GM12878 (cell line): Measurements from ENCODE around the gene USP35.

ENCODE experiments used
- BACH1 ChIP-seq: fragments of 450-650 bp; IDR thresholded peaks from 2 replicates; pipeline ENCODE4 v1.6.1; 2017; ENCODE audit warnings: mild to moderate bottlenecking, borderline replicate concordance
- CBX3 ChIP-seq: fragments of 200-600 bp; sonication (generic); IDR thresholded peaks from 2 replicates; pipeline ENCODE4 v1.6.1; 2016; ENCODE audit warnings: low read depth, borderline replicate concordance
- CBX5 ChIP-seq: sonication (generic); IDR thresholded peaks from 2 replicates; pipeline ENCODE4 v1.6.1; 2016; ENCODE audit warnings: low read depth, moderate library complexity, mild to moderate bottlenecking, inconsistent platforms
- CEBPB ChIP-seq, 2 experiments: fragments of 150-350 bp in 1 of 2; IDR thresholded peaks; 2 replicates each; pipeline ENCODE4 v1.6.1; 2012 to 2014; ENCODE audit warnings: low read depth in 2 of 2, low read length in 2 of 2, borderline replicate concordance in 1 of 2, inconsistent platforms in 1 of 2
- GATAD2B ChIP-seq: fragments of 450-650 bp; conservative IDR thresholded peaks from 2 replicates; pipeline ENCODE4 v1.6.1; 2017; ENCODE audit warnings: low read depth, mild to moderate bottlenecking, moderate library complexity
- LARP7 ChIP-seq: fragments of 450-650 bp; IDR thresholded peaks from 2 replicates; pipeline ENCODE4 v1.6.1; 2017; ENCODE audit warnings: mild to moderate bottlenecking
- MAX ChIP-seq: IDR thresholded peaks from 2 replicates; pipeline ENCODE4 v1.6.1; 2012; ENCODE audit warnings: low read depth, low read length, improper control_type of control experiment
- MTA2 ChIP-seq: fragments of 450-650 bp; IDR thresholded peaks from 2 replicates; pipeline ENCODE4 v1.6.1; 2016; ENCODE audit warnings: low read depth, mild to moderate bottlenecking, moderate library complexity
- MYC ChIP-seq: IDR thresholded peaks from 2 replicates; pipeline ENCODE4 v1.6.1; 2011; ENCODE audit warnings: mild to moderate bottlenecking, low read length, moderate library complexity, inconsistent platforms; ENCODE audit not compliant: insufficient read depth, insufficient replicate concordance, insufficient read length, severe bottlenecking
- NBN ChIP-seq: fragments of 450-650 bp; IDR thresholded peaks from 2 replicates; pipeline ENCODE4 v1.6.1; 2016
- NFXL1 ChIP-seq: fragments of 450-650 bp; IDR thresholded peaks from 2 replicates; pipeline ENCODE4 v1.6.1; 2017; ENCODE audit warnings: antibody characterized with exemption, mild to moderate bottlenecking, borderline replicate concordance
- POLR2A ChIP-seq: IDR thresholded peaks from 2 replicates; pipeline ENCODE4 v1.6.1; 2011; ENCODE audit warnings: low read depth, mild to moderate bottlenecking, low read length
- RCOR1 ChIP-seq: conservative IDR thresholded peaks from 2 replicates; pipeline ENCODE4 v1.6.1; 2012; ENCODE audit warnings: low read depth, low read length, improper control_type of control experiment
- TF ChIP-seq, protein P1 (sequence below), 3 experiments: IDR thresholded peaks in 2 of 3; conservative IDR thresholded peaks in 1 of 3; 2 replicates each; pipeline ENCODE4 v1.5.1; 2011; ENCODE audit warnings: low read depth in 3 of 3, low read length in 3 of 3, mild to moderate bottlenecking in 3 of 3, control low read depth in 2 of 3, moderate library complexity in 2 of 3, inconsistent platforms in 1 of 3, mixed read lengths in 1 of 3; ENCODE audit not compliant: control insufficient read depth in 2 of 3, insufficient read depth in 1 of 3; ENCODE audit errors: extremely low read depth in 1 of 3

GRCh38 chr11:78250099-78250498 is 61.4 kb downstream of the USP35 start:
- no peak for TF ChIP-seq CBX5
- no peak for TF ChIP-seq LARP7
- TF ChIP-seq, protein P1, sequence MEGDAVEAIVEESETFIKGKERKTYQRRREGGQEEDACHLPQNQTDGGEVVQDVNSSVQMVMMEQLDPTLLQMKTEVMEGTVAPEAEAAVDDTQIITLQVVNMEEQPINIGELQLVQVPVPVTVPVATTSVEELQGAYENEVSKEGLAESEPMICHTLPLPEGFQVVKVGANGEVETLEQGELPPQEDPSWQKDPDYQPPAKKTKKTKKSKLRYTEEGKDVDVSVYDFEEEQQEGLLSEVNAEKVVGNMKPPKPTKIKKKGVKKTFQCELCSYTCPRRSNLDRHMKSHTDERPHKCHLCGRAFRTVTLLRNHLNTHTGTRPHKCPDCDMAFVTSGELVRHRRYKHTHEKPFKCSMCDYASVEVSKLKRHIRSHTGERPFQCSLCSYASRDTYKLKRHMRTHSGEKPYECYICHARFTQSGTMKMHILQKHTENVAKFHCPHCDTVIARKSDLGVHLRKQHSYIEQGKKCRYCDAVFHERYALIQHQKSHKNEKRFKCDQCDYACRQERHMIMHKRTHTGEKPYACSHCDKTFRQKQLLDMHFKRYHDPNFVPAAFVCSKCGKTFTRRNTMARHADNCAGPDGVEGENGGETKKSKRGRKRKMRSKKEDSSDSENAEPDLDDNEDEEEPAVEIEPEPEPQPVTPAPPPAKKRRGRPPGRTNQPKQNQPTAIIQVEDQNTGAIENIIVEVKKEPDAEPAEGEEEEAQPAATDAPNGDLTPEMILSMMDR (IDR thresholded peaks at IDR 0.05 in 2 of 3, conservative IDR thresholded peaks at IDR 0.05 in 1 of 3; ENCODE audit: control insufficient read depth in 2 of 3, extremely low read depth in 1 of 3, insufficient read depth in 1 of 3, low read depth in 3 of 3, low read length in 3 of 3) = no peak
- TF ChIP-seq BACH1 = no peak
- no peak for TF ChIP-seq CBX3
- no peak for TF ChIP-seq RCOR1
- TF ChIP-seq MTA2 = no peak
- no peak for TF ChIP-seq NFXL1
- TF ChIP-seq POLR2A = no peak
- TF ChIP-seq NBN = no peak
- no peak for TF ChIP-seq MYC
- TF ChIP-seq MAX = no peak
- no peak for TF ChIP-seq CEBPB (IDR thresholded peaks at IDR 0.05; ENCODE audit: borderline replicate concordance in 1 of 2, low read depth in 2 of 2, low read length in 2 of 2)
- TF ChIP-seq GATAD2B = no peak
